ENCODE results near the gene DMRT2.

The DMRT2 gene

GRCh38 chr9:1050125-1050895 is at the start of gene DMRT2:
Gene DMRT2 (plus strand): TSS chr9:1050357. CDS start chr9:1051614, 1,257 bp downstream.
- DNase-seq = peak; percentile 65

GRCh38 chr9:1001838-1002237 is 48.3 kb upstream of the DMRT2 start:
- no peak for DNase-seq

- no peak for DNase-seq
These were observed 47.5 kb upstream of the DMRT2 start for GRCh38 chr9:1002678-1003077.

- no peak for DNase-seq
These were observed 45.0 kb upstream of the DMRT2 start for GRCh38 chr9:1005043-1005667.

- no peak for DNase-seq
These were observed 42.8 kb upstream of the DMRT2 start for GRCh38 chr9:1007312-1007711.

- DNase-seq = no peak
These were observed 41.9 kb upstream of the DMRT2 start for GRCh38 chr9:1008216-1008615.

GRCh38 chr9:1009101-1009707 is 41.0 kb upstream of the DMRT2 start:
- DNase-seq = peak; percentile 90

- DNase-seq = no peak
These were observed 37.1 kb upstream of the DMRT2 start for GRCh38 chr9:1013021-1013420.

GRCh38 chr9:1014225-1014624 is 35.9 kb upstream of the DMRT2 start:
- no peak for DNase-seq

GRCh38 chr9:1014640-1015039 is 35.5 kb upstream of the DMRT2 start:
- no peak for DNase-seq

GRCh38 chr9:1018121-1018520 is 32.0 kb upstream of the DMRT2 start:
- no peak for DNase-seq

GRCh38 chr9:1024112-1024511 is 26.0 kb upstream of the DMRT2 start:
- no peak for DNase-seq

- DNase-seq = no peak
These were observed 25.0 kb upstream of the DMRT2 start for GRCh38 chr9:1025131-1025530.

GRCh38 chr9:1026219-1026618 is 23.9 kb upstream of the DMRT2 start:
- no peak for DNase-seq

- no peak for DNase-seq
These were observed 21.5 kb upstream of the DMRT2 start for GRCh38 chr9:1028501-1029190.

- no peak for DNase-seq
These were observed 18.1 kb upstream of the DMRT2 start for GRCh38 chr9:1031951-1032601.

GRCh38 chr9:1034271-1034670 is 15.9 kb upstream of the DMRT2 start:
- no peak for DNase-seq

- no peak for DNase-seq
These were observed 10.6 kb upstream of the DMRT2 start for GRCh38 chr9:1039589-1039988.

GRCh38 chr9:1042466-1042865 is 7.7 kb upstream of the DMRT2 start:
- peak; percentile 69 for DNase-seq

GRCh38 chr9:1044643-1045042 is 5.5 kb upstream of the DMRT2 start:
- no peak for DNase-seq

- DNase-seq = no peak
These were observed 3.3 kb upstream of the DMRT2 start for GRCh38 chr9:1046639-1047572.

Data from activated effector memory CD4-positive, alpha-beta T cell treated with anti-CD3 and anti-CD28 coated beads, Interleukin-2, amount 50 U/mL, for 16 hours (primary cell).